GM12801 (cell line): Measurements from ENCODE around the gene KIF3A.

Experiments used
- TF ChIP-seq, protein P1 (sequence below): IDR thresholded peaks from one replicate; pipeline ENCODE4 v1.5.1; 2011; ENCODE audit warnings: control low read depth; ENCODE audit not compliant: insufficient read length; ENCODE audit errors: extremely low read depth

Gene KIF3A

DNA sequence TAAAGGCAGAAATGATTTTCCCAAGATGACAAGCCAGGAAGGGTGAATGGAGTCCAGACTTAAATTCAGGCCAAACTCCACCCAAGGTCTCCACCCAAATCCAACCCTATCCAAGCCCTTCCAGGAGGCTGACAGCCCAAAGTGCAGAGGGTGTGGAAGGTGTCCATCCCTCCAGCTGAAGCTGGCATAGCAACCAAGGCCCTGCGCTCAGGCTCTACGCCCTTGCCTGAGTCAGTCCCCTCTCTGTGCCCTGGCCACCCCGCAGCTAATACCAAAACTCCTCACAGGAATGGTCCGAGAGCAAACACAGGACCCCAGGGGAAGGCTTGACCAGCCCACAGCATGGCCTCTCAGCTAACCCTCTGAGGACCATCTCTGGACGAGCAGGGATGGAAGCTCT, 37.5 kb upstream of the KIF3A start:
- TF ChIP-seq, protein P1, sequence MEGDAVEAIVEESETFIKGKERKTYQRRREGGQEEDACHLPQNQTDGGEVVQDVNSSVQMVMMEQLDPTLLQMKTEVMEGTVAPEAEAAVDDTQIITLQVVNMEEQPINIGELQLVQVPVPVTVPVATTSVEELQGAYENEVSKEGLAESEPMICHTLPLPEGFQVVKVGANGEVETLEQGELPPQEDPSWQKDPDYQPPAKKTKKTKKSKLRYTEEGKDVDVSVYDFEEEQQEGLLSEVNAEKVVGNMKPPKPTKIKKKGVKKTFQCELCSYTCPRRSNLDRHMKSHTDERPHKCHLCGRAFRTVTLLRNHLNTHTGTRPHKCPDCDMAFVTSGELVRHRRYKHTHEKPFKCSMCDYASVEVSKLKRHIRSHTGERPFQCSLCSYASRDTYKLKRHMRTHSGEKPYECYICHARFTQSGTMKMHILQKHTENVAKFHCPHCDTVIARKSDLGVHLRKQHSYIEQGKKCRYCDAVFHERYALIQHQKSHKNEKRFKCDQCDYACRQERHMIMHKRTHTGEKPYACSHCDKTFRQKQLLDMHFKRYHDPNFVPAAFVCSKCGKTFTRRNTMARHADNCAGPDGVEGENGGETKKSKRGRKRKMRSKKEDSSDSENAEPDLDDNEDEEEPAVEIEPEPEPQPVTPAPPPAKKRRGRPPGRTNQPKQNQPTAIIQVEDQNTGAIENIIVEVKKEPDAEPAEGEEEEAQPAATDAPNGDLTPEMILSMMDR = no peak

DNA sequence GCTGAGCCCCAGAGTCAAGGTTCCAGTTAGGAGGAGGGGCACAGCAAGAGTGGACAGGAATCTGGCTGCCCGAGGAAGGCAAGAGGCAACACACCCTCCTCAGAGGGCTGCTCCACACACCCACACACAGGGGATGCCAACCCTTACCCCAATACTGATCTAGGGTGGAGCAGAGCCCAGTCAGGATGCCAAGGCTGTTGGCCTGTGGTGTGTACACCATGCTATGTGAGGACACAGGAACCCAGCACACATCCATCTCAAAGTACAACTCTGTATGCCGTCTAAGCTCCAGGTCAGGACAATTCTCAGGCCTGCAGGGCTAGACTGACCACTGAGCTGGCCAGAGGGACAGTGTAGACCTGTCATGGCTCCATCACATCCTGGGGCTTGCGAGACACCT, 37.1 kb upstream of the KIF3A start:
- TF ChIP-seq, protein P1 = no peak

GRCh38 chr5:132773601-132774355, 36.4 kb upstream of the KIF3A start:
- TF ChIP-seq, protein P1 = no peak

DNA sequence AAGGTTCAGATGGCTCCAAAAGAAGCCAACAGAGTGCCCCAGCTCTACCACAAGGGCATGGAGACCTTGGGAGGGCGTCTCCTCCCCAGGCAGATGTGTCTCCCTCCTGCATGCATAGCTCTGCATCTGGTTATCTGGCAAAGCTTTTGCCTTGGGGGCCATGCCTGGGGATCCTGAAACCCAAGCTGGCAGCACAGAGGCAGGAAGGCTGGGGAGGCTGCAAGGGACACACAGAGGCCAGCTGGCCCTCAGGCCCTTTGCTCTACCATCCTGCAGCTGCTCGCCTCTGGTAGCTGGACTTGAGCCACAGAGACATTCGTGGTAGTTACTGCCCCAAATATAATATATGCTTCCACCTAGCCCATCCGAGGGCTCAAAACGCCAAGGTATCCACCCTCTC, 35.8 kb upstream of the KIF3A start:
- TF ChIP-seq, protein P1 = no peak

DNA sequence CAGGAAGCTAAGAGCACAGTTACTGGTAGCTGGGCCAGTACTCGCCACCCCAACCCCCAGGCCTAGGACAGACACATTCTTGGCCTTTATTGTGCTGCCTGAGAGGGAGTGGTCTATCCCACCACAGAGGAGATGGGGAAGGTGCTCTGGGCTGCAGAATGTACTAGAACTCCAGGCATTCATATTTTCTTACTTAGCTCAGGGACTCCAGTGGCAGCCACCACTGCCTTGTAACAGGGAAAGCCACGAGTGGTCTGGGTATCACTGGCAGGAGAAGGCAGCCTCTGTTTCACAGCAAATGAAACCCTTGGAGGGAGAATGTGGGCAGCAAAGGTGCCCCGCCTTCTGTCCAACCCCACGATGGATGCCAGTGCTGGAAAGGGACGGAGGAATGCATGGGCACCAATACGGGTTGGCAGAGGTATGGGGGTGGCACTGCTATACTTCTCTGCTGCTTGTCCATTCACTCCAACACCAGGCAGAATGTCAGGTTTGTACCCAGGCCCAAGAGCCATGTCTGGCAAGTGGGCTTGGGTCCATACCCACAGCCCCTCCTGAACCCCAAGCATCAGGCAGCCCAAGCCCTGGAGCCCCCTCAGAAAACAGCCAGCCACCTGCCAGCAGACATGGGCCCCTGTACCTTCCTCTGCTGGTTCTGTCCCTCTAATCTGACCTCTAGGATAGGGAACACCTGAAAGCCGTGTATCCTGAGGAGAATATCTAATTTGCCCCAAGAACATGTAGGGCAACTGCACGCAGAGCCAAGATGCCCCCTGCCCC, 35.1 kb upstream of the KIF3A start:
- TF ChIP-seq, protein P1 = no peak

DNA sequence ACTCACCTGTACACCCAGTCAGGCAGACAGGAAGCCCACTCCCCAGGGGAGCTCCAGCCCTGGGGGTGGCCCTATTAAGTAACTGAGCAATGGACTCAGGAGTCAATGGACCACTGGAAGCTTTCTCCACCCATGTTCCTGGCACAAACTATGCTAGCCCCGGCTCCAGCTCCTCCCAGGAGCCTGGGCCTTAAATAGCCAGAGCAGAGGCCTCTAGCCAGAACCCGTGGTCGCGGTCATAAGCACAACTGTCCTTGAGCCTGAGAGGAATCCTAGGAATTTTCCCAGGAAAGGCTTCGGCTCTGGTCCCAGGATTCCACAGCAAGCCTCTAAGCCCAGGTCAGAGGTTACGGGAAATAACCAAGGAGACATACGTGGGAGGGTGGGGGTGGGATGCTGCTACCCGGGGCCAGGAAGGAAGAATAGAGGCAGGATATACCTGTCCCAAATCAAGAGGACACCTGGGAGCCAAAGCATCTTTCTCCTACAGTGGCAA, 34.2 kb upstream of the KIF3A start:
- TF ChIP-seq, protein P1 = no peak

DNA sequence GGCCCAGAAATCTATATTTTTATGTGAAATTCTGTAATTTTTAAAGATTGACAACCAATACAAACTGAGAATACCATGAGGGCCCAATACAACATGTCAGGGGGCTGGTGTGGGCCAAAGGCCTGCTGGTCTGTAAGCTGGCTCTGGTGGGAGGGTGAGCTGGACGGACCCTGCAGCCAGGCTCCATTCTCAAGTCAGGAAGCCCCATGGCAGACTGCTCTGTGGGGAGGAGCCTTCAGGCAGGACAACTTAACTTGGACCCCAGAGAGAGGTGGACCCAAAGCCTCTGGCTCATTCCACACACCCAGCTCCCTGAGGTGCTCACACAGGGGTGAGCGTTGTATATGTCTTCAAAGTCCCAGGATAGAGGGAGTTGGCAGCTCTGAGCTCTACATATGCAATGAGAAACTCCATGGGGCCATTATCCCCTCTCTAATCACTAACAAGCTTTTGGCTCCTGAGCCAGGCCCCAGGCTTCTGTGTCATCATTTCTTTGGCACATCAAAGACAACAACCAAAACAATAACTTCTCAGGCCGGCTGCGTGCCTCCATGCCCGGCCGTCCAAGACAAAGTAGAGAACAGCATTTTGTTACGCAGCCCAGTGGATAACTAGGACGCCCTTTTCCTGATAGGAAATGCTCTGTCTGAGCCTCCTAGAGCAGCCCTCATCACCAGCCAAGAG, 33.3 kb upstream of the KIF3A start:
- TF ChIP-seq, protein P1 = no peak
